Measurements from ENCODE around the gene CDX4. TPM values are rescaled to one million over a fixed set of nuclear protein-coding genes. Genes with fewer than 3 reads are reported as not detected.

The CDX4 gene
- 1 to 10 TPM in 1 of 4 donors, under 1 TPM in 1, not detected in 2; 0.15 to 1.1 TPM for total RNA-seq

- TF ChIP-seq POLR2A (IDR thresholded peaks at IDR 0.05) (no peak), CTCF (IDR thresholded peaks at IDR 0.05) (no peak)
- DNase-seq (ENCODE audit: low spot score in 2 of 2) = no peak
- intact Hi-C loops (cut with DNase I; ENCODE audit: low total_unique reads) = no loop called here
- no peak within 1 kb of the TSS for H3K4me3 ChIP-seq (ENCODE audit: low read depth, poor library complexity, severe bottlenecking)
- WGBS, 2 donors = 29 to 55% methylated on average over 6 to 7 of the region's 7 CpGs
Observed at GRCh38 chrX:73446831-73447230, at the start of gene CDX4. TSS of gene CDX4 (plus strand) at chrX:73447053. CDS start at chrX:73447254, 201 bp downstream.

- no peak for TF ChIP-seq POLR2A (IDR thresholded peaks at IDR 0.05)
- no peak for TF ChIP-seq CTCF (IDR thresholded peaks at IDR 0.05)
- H3K4me3 ChIP-seq (ENCODE audit: low read depth, poor library complexity, severe bottlenecking) = no peak overlapping the region
- intact Hi-C loops (cut with DNase I; ENCODE audit: low total_unique reads) = no loop called here
- DNase-seq (ENCODE audit: low spot score in 2 of 2) = no peak
- WGBS, 2 donors = 29 to 88% methylated on average over 2 of the region's 2 CpGs
Observed at GRCh38 chrX:73398185-73398914, 48.5 kb upstream of the CDX4 start.

GRCh38 chrX:73400136-73400748, 46.6 kb upstream of the CDX4 start:
- H3K4me3 ChIP-seq (ENCODE audit: low read depth, poor library complexity, severe bottlenecking) = no peak overlapping the region
- DNase-seq (ENCODE audit: low spot score in 2 of 2) = no peak
- TF ChIP-seq CTCF (IDR thresholded peaks at IDR 0.05) (no peak), POLR2A (IDR thresholded peaks at IDR 0.05) (no peak)
- intact Hi-C loops (cut with DNase I; ENCODE audit: low total_unique reads) = no loop called here
- 68 to 79% methylated on average over 4 of the region's 4 CpGs for WGBS, 2 donors

GRCh38 chrX:73401591-73402266, 45.1 kb upstream of the CDX4 start:
- intact Hi-C loops (cut with DNase I; ENCODE audit: low total_unique reads) = no loop called here
- TF ChIP-seq CTCF (IDR thresholded peaks at IDR 0.05) (no peak), POLR2A (IDR thresholded peaks at IDR 0.05) (no peak)
- DNase-seq (ENCODE audit: low spot score in 2 of 2) = no peak
- WGBS, 2 donors = 19 to 39% methylated on average over 4 to 9 of the region's 9 CpGs
- H3K4me3 ChIP-seq (ENCODE audit: low read depth, poor library complexity, severe bottlenecking) = no peak overlapping the region

- intact Hi-C loops (cut with DNase I; ENCODE audit: low total_unique reads) = no loop called here
Observed at GRCh38 chrX:73412930-73413329, 33.9 kb upstream of the CDX4 start.

More at GRCh38 chrX:73412930-73413329, 33.9 kb upstream of the CDX4 start:
- H3K4me3 ChIP-seq (ENCODE audit: low read depth, poor library complexity, severe bottlenecking) = no peak overlapping the region
- DNase-seq (ENCODE audit: low spot score in 2 of 2) = no peak
- TF ChIP-seq POLR2A (IDR thresholded peaks at IDR 0.05) (no peak), CTCF (IDR thresholded peaks at IDR 0.05) (no peak)

All from lower leg skin (tissue), 4 donors.